WERI-Rb-1 (cell line): ENCODE measurements around the gene PSMB2.
"Not testable (repeated sequence)": the region's sequence is repeated elsewhere in the genome, so short reads cannot be mapped to it uniquely, and the experiment has no call there.

Experiments
- DNase-seq: peaks from one replicate; pipeline ENCODE4 v3.0.0-alpha.2; 2020
- H3K27ac ChIP-seq: fragments of 250-450 bp; sonication (Bioruptor Pico); 2 replicates; pipeline ENCODE4 v1.5.1; 2020; ENCODE audit warnings: mild to moderate bottlenecking, moderate library complexity
- H3K27me3 ChIP-seq: fragments of 250-450 bp; sonication (Bioruptor Pico); 2 replicates; pipeline ENCODE4 v1.5.1; 2021; ENCODE audit warnings: mild to moderate bottlenecking, low read depth, moderate library complexity; ENCODE audit not compliant: insufficient read depth, severe bottlenecking
- H3K36me3 ChIP-seq: fragments of 250-450 bp; sonication (Bioruptor Pico); 2 replicates; pipeline ENCODE4 v1.5.1; 2020; ENCODE audit warnings: mild to moderate bottlenecking, moderate library complexity
- H3K4me3 ChIP-seq: 2 replicates; pipeline ENCODE4 v1.5.1; 2011; ENCODE audit warnings: low read depth, mild to moderate bottlenecking, control low read depth, low read length
- H3K9me3 ChIP-seq: fragments of 250-450 bp; sonication (Bioruptor Pico); 2 replicates; pipeline ENCODE4 v1.5.1; 2021; ENCODE audit warnings: mild to moderate bottlenecking, moderate library complexity; ENCODE audit not compliant: severe bottlenecking
- TF ChIP-seq, protein P1 (sequence below): IDR thresholded peaks from 2 replicates; pipeline ENCODE4 v1.5.1; 2011; ENCODE audit warnings: low read depth, mild to moderate bottlenecking, control low read depth, inconsistent platforms, low read length

Gene PSMB2

DNA sequence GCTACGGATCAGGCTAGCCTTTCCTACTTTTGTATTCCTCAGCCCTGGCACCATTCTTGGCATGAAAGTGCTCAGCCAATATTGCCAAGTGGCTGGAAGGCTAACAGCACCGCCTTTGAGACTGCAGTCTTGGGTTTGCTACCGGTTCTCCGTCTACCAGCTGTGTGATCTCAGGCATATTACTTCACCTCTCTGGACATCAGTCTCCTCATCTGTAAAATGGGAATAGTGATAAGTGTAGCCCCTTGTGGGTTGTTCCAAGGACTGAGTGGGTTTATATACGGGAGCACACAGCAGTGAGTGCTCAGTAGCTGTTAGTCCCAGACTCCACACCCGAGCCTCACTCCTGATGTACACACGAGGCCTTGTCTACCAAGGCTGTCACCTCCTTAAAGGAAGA is 54.5 kb downstream of the PSMB2 start:
- no peaks in the 10 kb centered on the region for H3K36me3 ChIP-seq
- H3K27ac ChIP-seq: no peak overlapping the region
- no peak overlapping the region for H3K4me3 ChIP-seq
- H3K27me3 ChIP-seq: no peaks in the 10 kb centered on the region
- no peaks in the 10 kb centered on the region for H3K9me3 ChIP-seq
- TF ChIP-seq, protein P1, sequence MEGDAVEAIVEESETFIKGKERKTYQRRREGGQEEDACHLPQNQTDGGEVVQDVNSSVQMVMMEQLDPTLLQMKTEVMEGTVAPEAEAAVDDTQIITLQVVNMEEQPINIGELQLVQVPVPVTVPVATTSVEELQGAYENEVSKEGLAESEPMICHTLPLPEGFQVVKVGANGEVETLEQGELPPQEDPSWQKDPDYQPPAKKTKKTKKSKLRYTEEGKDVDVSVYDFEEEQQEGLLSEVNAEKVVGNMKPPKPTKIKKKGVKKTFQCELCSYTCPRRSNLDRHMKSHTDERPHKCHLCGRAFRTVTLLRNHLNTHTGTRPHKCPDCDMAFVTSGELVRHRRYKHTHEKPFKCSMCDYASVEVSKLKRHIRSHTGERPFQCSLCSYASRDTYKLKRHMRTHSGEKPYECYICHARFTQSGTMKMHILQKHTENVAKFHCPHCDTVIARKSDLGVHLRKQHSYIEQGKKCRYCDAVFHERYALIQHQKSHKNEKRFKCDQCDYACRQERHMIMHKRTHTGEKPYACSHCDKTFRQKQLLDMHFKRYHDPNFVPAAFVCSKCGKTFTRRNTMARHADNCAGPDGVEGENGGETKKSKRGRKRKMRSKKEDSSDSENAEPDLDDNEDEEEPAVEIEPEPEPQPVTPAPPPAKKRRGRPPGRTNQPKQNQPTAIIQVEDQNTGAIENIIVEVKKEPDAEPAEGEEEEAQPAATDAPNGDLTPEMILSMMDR: no peak
- DNase-seq: no peak

DNA sequence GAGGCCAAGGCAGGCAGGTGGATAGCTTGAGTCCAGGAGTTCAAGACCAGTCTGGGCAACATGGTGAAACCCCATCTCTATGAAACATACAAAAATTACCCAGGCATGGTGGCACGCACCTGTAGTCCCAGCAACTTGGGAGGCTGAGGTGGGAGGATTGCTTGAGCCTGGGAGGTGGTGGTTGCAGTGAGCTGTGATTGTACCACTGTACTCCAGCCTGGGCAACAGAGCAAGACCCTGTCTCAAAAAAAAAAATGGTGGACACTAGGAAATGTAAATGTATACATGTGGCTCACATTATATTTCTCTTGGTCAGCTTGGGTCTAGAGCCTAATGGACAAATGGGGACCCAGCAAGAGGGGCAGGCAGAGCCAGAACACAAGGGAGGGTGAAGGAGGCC is 55.5 kb downstream of the PSMB2 start:
- not testable (repeated sequence) for H3K4me3 ChIP-seq, H3K27ac ChIP-seq, H3K27me3 ChIP-seq, DNase-seq, H3K9me3 ChIP-seq, H3K36me3 ChIP-seq

GRCh38 chr1:35585281-35585680 is 56.0 kb downstream of the PSMB2 start:
- no peaks in the 10 kb centered on the region for H3K36me3 ChIP-seq
- H3K9me3 ChIP-seq: no peaks in the 10 kb centered on the region
- H3K4me3 ChIP-seq: no peak overlapping the region
- TF ChIP-seq, protein P1: no peak
- no peak overlapping the region for H3K27ac ChIP-seq
- H3K27me3 ChIP-seq: no peaks in the 10 kb centered on the region
- no peak for DNase-seq

DNA sequence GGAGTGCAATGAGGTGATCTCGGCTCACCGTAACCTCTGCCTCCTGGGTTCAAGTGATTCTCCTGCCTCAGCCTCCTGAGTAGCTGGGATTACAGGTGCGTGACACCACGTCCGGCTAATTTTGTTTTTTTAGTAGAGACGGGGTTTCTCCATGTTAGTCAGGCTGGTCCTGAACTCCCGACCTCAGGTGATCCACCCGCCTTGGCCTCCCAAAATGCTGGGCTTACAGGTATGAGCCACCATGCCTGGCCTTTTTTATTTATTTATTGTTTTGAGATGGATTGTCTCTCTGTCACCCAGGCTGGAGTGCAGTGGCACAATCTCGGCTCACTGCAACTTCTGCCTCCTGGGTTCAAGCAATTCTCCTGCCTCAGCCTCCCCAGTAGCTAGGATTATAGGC is 59.7 kb downstream of the PSMB2 start:
- H3K4me3 ChIP-seq, H3K9me3 ChIP-seq: not testable (repeated sequence)

DNA sequence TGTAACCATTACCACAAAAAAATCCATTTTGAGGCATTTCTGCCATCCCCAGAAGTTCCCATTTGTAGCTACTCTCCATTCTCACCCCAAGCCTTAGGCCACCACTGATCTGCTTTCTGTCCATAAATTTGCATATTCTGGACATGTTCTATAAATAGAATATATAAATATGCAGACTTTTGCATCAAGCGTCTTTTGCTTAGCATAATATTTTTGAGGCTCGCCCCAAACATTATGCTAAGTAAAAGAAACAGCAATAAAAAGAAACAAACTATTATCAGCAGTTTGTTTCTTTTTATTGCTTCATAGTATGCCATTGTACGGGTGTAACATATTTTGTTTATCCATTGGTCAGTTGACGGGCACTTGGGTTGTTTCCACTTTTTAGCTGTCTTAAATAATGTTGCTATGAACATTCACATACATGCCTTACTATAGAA is 60.4 kb downstream of the PSMB2 start:
- Histone ChIP-seq H3K36me3 (no peaks in the 10 kb centered on the region), H3K4me3 (no peak overlapping the region), H3K9me3 (no peaks in the 10 kb centered on the region), H3K27me3 (no peaks in the 10 kb centered on the region), H3K27ac (no peak overlapping the region)
- no peak for DNase-seq
- TF ChIP-seq, protein P1: no peak

More for the DNA sequence above, 59.7 kb downstream of the PSMB2 start:
- H3K36me3 ChIP-seq, H3K27me3 ChIP-seq, DNase-seq, H3K27ac ChIP-seq: not testable (repeated sequence)

DNA sequence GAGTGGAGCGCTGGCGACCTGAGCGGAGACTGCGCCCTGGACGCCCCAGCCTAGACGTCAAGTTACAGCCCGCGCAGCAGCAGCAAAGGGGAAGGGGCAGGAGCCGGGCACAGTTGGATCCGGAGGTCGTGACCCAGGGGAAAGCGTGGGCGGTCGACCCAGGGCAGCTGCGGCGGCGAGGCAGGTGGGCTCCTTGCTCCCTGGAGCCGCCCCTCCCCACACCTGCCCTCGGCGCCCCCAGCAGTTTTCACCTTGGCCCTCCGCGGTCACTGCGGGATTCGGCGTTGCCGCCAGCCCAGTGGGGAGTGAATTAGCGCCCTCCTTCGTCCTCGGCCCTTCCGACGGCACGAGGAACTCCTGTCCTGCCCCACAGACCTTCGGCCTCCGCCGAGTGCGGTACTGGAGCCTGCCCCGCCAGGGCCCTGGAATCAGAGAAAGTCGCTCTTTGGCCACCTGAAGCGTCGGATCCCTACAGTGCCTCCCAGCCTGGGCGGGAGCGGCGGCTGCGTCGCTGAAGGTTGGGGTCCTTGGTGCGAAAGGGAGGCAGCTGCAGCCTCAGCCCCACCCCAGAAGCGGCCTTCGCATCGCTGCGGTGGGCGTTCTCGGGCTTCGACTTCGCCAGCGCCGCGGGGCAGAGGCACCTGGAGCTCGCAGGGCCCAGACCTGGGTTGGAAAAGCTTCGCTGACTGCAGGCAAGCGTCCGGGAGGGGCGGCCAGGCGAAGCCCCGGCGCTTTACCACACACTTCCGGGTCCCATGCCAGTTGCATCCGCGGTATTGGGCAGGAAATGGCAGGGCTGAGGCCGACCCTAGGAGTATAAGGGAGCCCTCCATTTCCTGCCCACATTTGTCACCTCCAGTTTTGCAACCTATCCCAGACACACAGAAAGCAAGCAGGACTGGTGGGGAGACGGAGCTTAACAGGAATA is 64.0 kb downstream of the PSMB2 start:
- H3K27me3 ChIP-seq: no peaks in the 10 kb centered on the region
- H3K4me3 ChIP-seq: no peak overlapping the region
- no peaks in the 10 kb centered on the region for H3K36me3 ChIP-seq
- no peaks in the 10 kb centered on the region for H3K9me3 ChIP-seq
- DNase-seq: no peak
- TF ChIP-seq, protein P1: no peak
- H3K27ac ChIP-seq: no peak overlapping the region

- H3K36me3 ChIP-seq, H3K27me3 ChIP-seq, DNase-seq, H3K4me3 ChIP-seq, H3K27ac ChIP-seq, H3K9me3 ChIP-seq: not testable (repeated sequence)
These were observed 64.6 kb downstream of the PSMB2 start for GRCh38 chr1:35576766-35577070.
